HG02642 (cell line): ENCODE measurements around the gene CLCA1.

Source experiments
- ATAC-seq: cut with Tn5 transposase; IDR thresholded peaks from one replicate; pipeline ENCODE4 v1.9.1; 2021; ENCODE audit warnings: mild to moderate bottlenecking; ENCODE audit not compliant: unreplicated experiment, poor library complexity

CLCA1 gene

GRCh38 chr1:86461482-86461881 lies 7.2 kb upstream of the CLCA1 start:
- ATAC-seq, result no peak

GRCh38 chr1:86464819-86465218 lies 3.9 kb upstream of the CLCA1 start:
- no peak for ATAC-seq

- no peak for ATAC-seq
Measured at GRCh38 chr1:86466109-86466844, 2.5 kb upstream of the CLCA1 start.

- no peak for ATAC-seq
Measured at GRCh38 chr1:86466986-86467385, 1.7 kb upstream of the CLCA1 start.

GRCh38 chr1:86470859-86471258 lies 2.1 kb downstream of the CLCA1 start:
- ATAC-seq, result peak; percentile 48

- no peak for ATAC-seq
Measured at GRCh38 chr1:86471291-86471690, 2.6 kb downstream of the CLCA1 start.

GRCh38 chr1:86472152-86472551 lies 3.4 kb downstream of the CLCA1 start:
- no peak for ATAC-seq

- no peak for ATAC-seq
Measured at GRCh38 chr1:86472767-86473166, 4.0 kb downstream of the CLCA1 start.

GRCh38 chr1:86477256-86477655 lies 8.5 kb downstream of the CLCA1 start:
- no peak for ATAC-seq

GRCh38 chr1:86477682-86478081 lies 9.0 kb downstream of the CLCA1 start:
- ATAC-seq, result no peak

- ATAC-seq, result no peak
Measured at GRCh38 chr1:86478416-86479156, 9.9 kb downstream of the CLCA1 start.

- no peak for ATAC-seq
Measured at GRCh38 chr1:86481966-86482365, 13.2 kb downstream of the CLCA1 start.

GRCh38 chr1:86487131-86487810 lies 18.5 kb downstream of the CLCA1 start:
- ATAC-seq, result no peak

- ATAC-seq, result no peak
Measured at GRCh38 chr1:86487811-86488141, 19.0 kb downstream of the CLCA1 start.

GRCh38 chr1:86489242-86489878 lies 20.6 kb downstream of the CLCA1 start:
- ATAC-seq, result no peak

GRCh38 chr1:86491171-86491950 lies 22.6 kb downstream of the CLCA1 start:
- no peak for ATAC-seq

- no peak for ATAC-seq
Measured at GRCh38 chr1:86498281-86498680, 29.6 kb downstream of the CLCA1 start.

GRCh38 chr1:86499987-86500593 lies 31.4 kb downstream of the CLCA1 start:
- ATAC-seq, result peak; percentile 32

- no peak for ATAC-seq
Measured at GRCh38 chr1:86500714-86501113, 32.0 kb downstream of the CLCA1 start.

- peak; percentile 83 for ATAC-seq
Measured at GRCh38 chr1:86502125-86502646, 33.5 kb downstream of the CLCA1 start.
